Heart left ventricle (tissue), 16 donors: ENCODE measurements around the gene SRGAP3. TPM values are rescaled to one million over a fixed set of nuclear protein-coding genes. Genes with fewer than 3 reads are reported as not detected.
A peak's percentile ranks its signal among the peaks of the same experiment; 100 is the strongest.

ENCODE experiments used
- ATAC-seq, 4 donors: fragments of 200-7000 bp; cut with Tn5 transposase; one replicate each; pipeline ENCODE4 v1.9.1; 2020 to 2022; ENCODE audit warnings: moderate library complexity in 4 of 4, mild to moderate bottlenecking in 3 of 4, moderate number of reproducible peaks in 1 of 4
- DNase-seq, 5 donors: peaks; one replicate each; pipeline ENCODE4 v3.0.0-alpha.2; 2020
- H3K27ac ChIP-seq, 12 donors: fragments of 200-600 bp; sonication (generic) in 4 of 12; one replicate each; pipeline versions ENCODE4 v1.5.0 to v1.8.0; 2016 to 2022; ENCODE audit warnings: mild to moderate bottlenecking in 2 of 12
- H3K27me3 ChIP-seq, 9 donors: fragments of 200-600 bp; sonication (generic) in 2 of 9; one replicate each; pipeline versions ENCODE4 v1.5.1 to v1.8.0; 2016 to 2022; ENCODE audit warnings: mild to moderate bottlenecking in 3 of 9
- H3K36me3 ChIP-seq, 9 donors: fragments of 200-600 bp; sonication (generic) in 2 of 9; one replicate each; pipeline versions ENCODE4 v1.5.0 to v1.8.0; 2018 to 2022; ENCODE audit warnings: mild to moderate bottlenecking in 2 of 9
- H3K4me1 ChIP-seq, 12 donors: fragments of 200-600 bp; sonication (generic) in 4 of 12; one replicate each; pipeline versions ENCODE4 v1.5.0 to v1.8.0; 2016 to 2022; ENCODE audit warnings: mild to moderate bottlenecking in 3 of 12
- H3K4me3 ChIP-seq, 12 donors: fragments of 200-600 bp; sonication (generic) in 4 of 12; one replicate each; pipeline versions ENCODE4 v1.5.0 to v1.8.0; 2017 to 2022; ENCODE audit warnings: mild to moderate bottlenecking in 9 of 12, moderate library complexity in 4 of 12
- H3K9me3 ChIP-seq, 12 donors: fragments of 200-600 bp; sonication (generic) in 4 of 12; one replicate each; pipeline versions ENCODE4 v1.5.0 to v1.8.0; 2016 to 2022; ENCODE audit warnings: mild to moderate bottlenecking in 1 of 12
- CTCF ChIP-seq, 12 donors: fragments of 200-600 bp; sonication (generic) in 4 of 12; IDR thresholded peaks; one replicate each; pipeline versions ENCODE4 v1.5.0 to v1.8.0; 2018 to 2022; ENCODE audit warnings: antibody characterized with exemption in 12 of 12, mild to moderate bottlenecking in 5 of 12
- POLR2A ChIP-seq, 2 donors: fragments of 450-650 bp; IDR thresholded peaks; one replicate each; pipeline ENCODE4 v1.6.1; 2017; ENCODE audit warnings: antibody characterized with exemption in 2 of 2, mild to moderate bottlenecking in 2 of 2, moderate library complexity in 2 of 2
- WGBS, 4 donors: extraction: QIAGEN DNeasy Blood & Tissue Kit in 2 of 4; methylation state at CpG; one replicate each; pipeline versions ENCODE4 v1.1.5 to v1.1.7; 2013 to 2018; 5-methylcytosine and 5-hydroxymethylcytosine counted together
- intact Hi-C, 10 donors: fragments of 100-400 bp; cut with DNase I; formaldehyde crosslinking; loops; one replicate each; pipeline versions ENCODE4 v1.11.1 to v1.14.2; 2022
- polyA plus RNA-seq, 2 donors: library from polyadenylated mRNA; stranded (reverse); fragments of 200-250 nt; gene quantifications; one replicate each; pipeline ENCODE4 v1.2.3, GENCODE V29; 2013
- total RNA-seq, 9 donors: library from RNA; depleted of rRNA in 2 of 9; stranded (reverse); fragments of >200 nt in 2 of 9; fragmentation: NEBNext Ultra II Directional in 3 of 9; extraction: Animal tissue kit (Norgen Biotek cat#: 25700) in 3 of 9; gene quantifications; one replicate each; pipeline versions ENCODE4 v1.1.0 to v1.2.4, GENCODE V29; 2016 to 2023
- donor health status: ischemic (EF 13 %, LVEDD 7.1; RV severe dilation, severe dysfunction).
- donor health status: healthy with polysubstance abuse.
- donor health status: DM: no; HTN: yes; CAD: no.
- donor health status: DM: no; HTN: no; CAD: no.
- donor health status: ischemic (EF 25% LVEDD 6.9; RV normal size, moderate dysfunction).
- donor health status: ischemic (EF 25% LVEDD 5.7; RV mildly dilated, moderate dysfunction).
- donor health status: healthy.
- donor health status: DM: yes; HTN: yes; CAD: no.
- donor health status: ischemic (EF 35%, LVEDD 5.7; RV mildly dilated, moderate dysfunction).
- donor health status: nonischemic (EF 11% LVEDD 7.7; RV severe dilation, severe dysfunction).
- donor health status: DM: yes; HTN: yes; CAD: no.
- donor health status: PGD.
- donor health status: ischemic (EF 29% LVEDD 5.4; RV normal size, mild dysfunction).
- donor health status: nonischemic (EF 23%, LVEDD 6.1; RV moderate dilation, normal function).

Gene SRGAP3
- total and polyA plus RNA-seq, 11 donors, result 1.4 to 16.8 (median 9.0) TPM

DNA sequence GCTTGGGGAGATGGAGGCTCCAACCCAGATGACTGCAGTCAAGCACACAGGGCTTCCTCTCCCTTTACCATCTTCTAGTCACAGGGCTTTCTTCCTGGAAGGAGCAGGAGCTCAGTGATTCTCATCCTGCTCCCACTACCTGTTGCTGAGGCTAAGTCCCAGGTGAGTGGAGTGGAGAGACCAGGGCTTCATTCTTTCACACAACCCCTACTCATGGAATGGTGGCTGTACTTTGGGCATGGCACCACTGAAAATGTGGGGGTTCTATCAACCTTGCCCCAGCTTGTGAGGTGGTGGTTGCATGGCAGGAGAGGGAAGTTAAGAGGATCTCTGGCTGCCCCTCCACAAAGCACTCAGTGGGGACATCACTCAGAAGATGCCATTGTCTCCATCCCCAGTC lies 249.4 kb downstream of the SRGAP3 start:
- DNase-seq (no peak), ATAC-seq (no peak)
- Histone ChIP-seq H3K27ac (no peak overlapping the region), H3K4me3 (no peak overlapping the region), H3K9me3 (no peaks in the 10 kb centered on the region), H3K27me3 (no peaks in the 10 kb centered on the region), H3K4me1 (peaks cover 0 to 17% (median 9%) of the 10 kb centered on the region in 12 donors), H3K36me3 (no peaks in the 10 kb centered on the region)
- intact Hi-C loops, result no loop called here
- TF ChIP-seq CTCF (IDR thresholded peaks at IDR 0.05) (no peak), POLR2A (IDR thresholded peaks at IDR 0.05) (no peak)

DNA sequence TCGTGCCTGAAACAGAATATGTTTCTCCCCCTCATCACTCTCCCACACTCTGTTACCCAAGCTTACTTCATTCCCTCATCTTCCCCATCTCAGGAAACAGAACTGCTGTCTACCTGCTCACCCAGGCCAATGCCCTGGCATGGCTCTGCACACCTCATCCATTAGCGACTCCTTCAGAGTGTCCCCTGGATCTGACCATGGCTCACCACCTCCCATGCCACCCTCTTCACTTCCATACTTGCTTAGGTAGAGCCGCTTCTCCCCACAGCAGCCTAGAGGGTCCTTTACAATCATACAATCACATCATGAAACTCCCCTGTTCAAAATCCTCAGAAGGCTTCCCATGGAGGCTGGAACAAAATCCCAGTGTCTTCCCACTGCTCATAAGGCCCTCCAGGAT lies 252.3 kb downstream of the SRGAP3 start:
- H3K9me3 ChIP-seq, result no peaks in the 10 kb centered on the region
- H3K4me3 ChIP-seq, result no peak overlapping the region
- intact Hi-C loops, result no loop called here
- H3K27ac ChIP-seq, result peak overlapping the region in 6 of 12 donors; percentile 36 to 69 (median 54)
- 61 to 75% (median 68%) methylated on average over 3 of the region's 3 CpGs for WGBS, 4 donors
- no peak for DNase-seq
- TF ChIP-seq POLR2A (IDR thresholded peaks at IDR 0.05), result no peak
- peak in 1 of 12 donors; percentile 5 for TF ChIP-seq CTCF (IDR thresholded peaks at IDR 0.05)
- H3K4me1 ChIP-seq, result peaks cover 0 to 17% (median 9%) of the 10 kb centered on the region in 12 donors
- peaks cover 0 to 3% (median 0%) of the 10 kb centered on the region in 9 donors for H3K36me3 ChIP-seq
- peak in 1 of 4 donors; percentile 6 for ATAC-seq
- H3K27me3 ChIP-seq, result no peaks in the 10 kb centered on the region

DNA sequence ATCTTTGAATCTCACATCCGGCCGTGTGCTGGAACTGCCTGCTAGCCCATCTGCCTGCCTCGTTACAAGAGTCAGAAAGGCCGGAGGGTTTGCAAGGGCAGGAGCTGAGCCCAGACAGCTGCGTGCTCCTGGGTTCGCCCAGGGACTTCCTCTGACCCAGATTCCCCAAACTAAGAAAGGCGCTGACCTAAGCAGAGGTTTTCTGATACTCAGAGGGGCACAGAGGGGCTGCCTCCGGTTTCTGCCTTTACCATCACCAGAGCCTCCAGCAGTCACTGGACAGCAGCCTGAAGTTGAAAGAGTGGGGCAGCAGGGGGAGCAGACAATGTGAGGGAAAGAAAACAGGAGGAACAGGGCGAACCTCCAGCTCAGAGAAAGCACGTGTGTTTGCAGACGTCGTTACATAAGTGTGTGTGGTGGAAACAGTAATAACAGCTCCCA lies 252.7 kb downstream of the SRGAP3 start:
- intact Hi-C loops, result no loop called here
- DNase-seq (peak in 4 of 5 donors; percentile 53 to 71 (median 62)), ATAC-seq (peak; percentile 75 to 90 (median 88))
- no peak for TF ChIP-seq POLR2A (IDR thresholded peaks at IDR 0.05)
- peak in 11 of 12 donors; percentile 4 to 52 (median 32) for TF ChIP-seq CTCF (IDR thresholded peaks at IDR 0.05)
- peaks cover 0 to 3% (median 0%) of the 10 kb centered on the region in 9 donors for H3K36me3 ChIP-seq
- H3K27me3 ChIP-seq, result no peaks in the 10 kb centered on the region
- H3K4me1 ChIP-seq, result peaks cover 0 to 17% (median 9%) of the 10 kb centered on the region in 12 donors
- 22 to 40% (median 32%) methylated on average over 8 to 12 of the region's 12 CpGs for WGBS, 4 donors
- H3K27ac ChIP-seq, result peak overlapping the region in 6 of 12 donors; percentile 36 to 72 (median 58)
- no peak overlapping the region for H3K4me3 ChIP-seq
- H3K9me3 ChIP-seq, result no peaks in the 10 kb centered on the region

DNA sequence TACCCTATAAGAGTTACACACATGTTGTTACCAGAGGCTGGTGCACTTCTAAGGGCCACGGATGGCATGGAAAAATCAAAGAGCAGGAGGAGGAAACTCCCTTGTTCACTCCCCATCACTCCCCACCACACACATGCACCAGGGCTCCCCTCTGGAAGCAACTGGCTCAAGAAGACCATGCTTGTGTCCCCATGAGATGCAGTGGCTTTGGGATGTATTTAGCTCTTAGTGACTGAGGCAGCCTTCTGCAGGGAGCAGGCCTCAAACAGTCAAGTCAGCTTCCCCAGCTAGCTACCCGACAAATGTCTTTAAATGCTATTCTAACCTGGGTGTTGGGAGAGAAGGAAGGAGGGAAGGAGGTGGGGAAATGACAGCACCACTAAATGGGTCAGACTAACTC lies 253.2 kb downstream of the SRGAP3 start:
- WGBS, 4 donors, result 77 to 85% (median 81%) methylated on average over 2 of the region's 2 CpGs
- no peaks in the 10 kb centered on the region for H3K27me3 ChIP-seq
- peaks cover 0 to 3% (median 0%) of the 10 kb centered on the region in 9 donors for H3K36me3 ChIP-seq
- no peak for TF ChIP-seq POLR2A (IDR thresholded peaks at IDR 0.05)
- no peak for TF ChIP-seq CTCF (IDR thresholded peaks at IDR 0.05)
- H3K4me1 ChIP-seq, result peaks cover 0 to 17% (median 9%) of the 10 kb centered on the region in 12 donors
- DNase-seq, result no peak
- peak overlapping the region in 7 of 12 donors; percentile 16 to 72 (median 57) for H3K27ac ChIP-seq
- H3K4me3 ChIP-seq, result no peak overlapping the region
- intact Hi-C loops, result no loop called here
- H3K9me3 ChIP-seq, result no peaks in the 10 kb centered on the region
- ATAC-seq, result peak in 1 of 4 donors; percentile 6
